HEK293 (cell line): ENCODE results near the gene LGI2.

Experiments used
- CTCF ChIA-PET: fragments of 350-600 bp; formaldehyde crosslinking; extraction: SDS; loops from one replicate; lab custom pipeline; 2021; ENCODE audit warnings: antibody characterized with exemption; lab: Yijun Ruan, JAX
- POLR2A ChIA-PET: fragments of 300-600 bp; formaldehyde crosslinking; extraction: SDS; loops from one replicate; lab custom pipeline; 2020; ENCODE audit warnings: antibody characterized with exemption, inconsistent platforms; lab: Yijun Ruan, JAX
- H3K27ac ChIP-seq: fragments of 200-500 bp; sonication (Bioruptor generic); 2 replicates; pipeline ENCODE4 v1.5.1; 2014; ENCODE audit warnings: low read depth, low read length, control low read depth, inconsistent platforms; ENCODE audit errors: extremely low read depth
- H3K36me3 ChIP-seq, 2 experiments: fragments of 200-500 bp in 1 of 2; sonication (Bioruptor generic) in 1 of 2; 1 replicate in 1 of 2; 2 replicates in 1 of 2; pipeline ENCODE4 v1.5.1; 2014 to 2017; ENCODE audit warnings: inconsistent platforms in 2 of 2, low read length in 2 of 2; ENCODE audit not compliant: control insufficient read depth in 2 of 2, insufficient read depth in 1 of 2
- H3K4me1 ChIP-seq: fragments of 200-500 bp; sonication (Bioruptor generic); 2 replicates; pipeline ENCODE4 v1.5.1; 2014; ENCODE audit warnings: mild to moderate bottlenecking, low read length, inconsistent platforms; ENCODE audit not compliant: control insufficient read depth, insufficient read depth
- H3K4me3 ChIP-seq: 2 replicates; pipeline ENCODE4 v1.5.1; 2011; ENCODE audit warnings: low read depth, mild to moderate bottlenecking, control low read depth, low read length, moderate library complexity
- H3K9me3 ChIP-seq: fragments of 200-500 bp; sonication (Bioruptor generic); 2 replicates; pipeline ENCODE4 v1.5.1; 2014; ENCODE audit warnings: low read depth, low read length, inconsistent platforms; ENCODE audit not compliant: control insufficient read depth, insufficient read depth
- KLF9 ChIP-seq: fragments of 450-650 bp; formaldehyde crosslinking; IDR thresholded peaks from 2 replicates; pipeline ENCODE4 v1.5.1; 2016; ENCODE audit warnings: missing biosample characterization, missing genetic modification characterization, low read depth
- SETDB1 ChIP-seq: IDR thresholded peaks from one replicate; pipeline ENCODE4 v1.6.1; 2017; ENCODE audit warnings: mild to moderate bottlenecking, low read length, moderate library complexity, mixed read lengths; ENCODE audit not compliant: insufficient read length
- WT1 ChIP-seq: fragments of 450-650 bp; formaldehyde crosslinking; IDR thresholded peaks from 2 replicates; pipeline ENCODE4 v1.5.1; 2016; ENCODE audit warnings: missing biosample characterization, missing genetic modification characterization
- ZFP3 ChIP-seq: fragments of 450-650 bp; formaldehyde crosslinking; IDR thresholded peaks from 2 replicates; pipeline ENCODE4 v1.5.1; 2016; ENCODE audit warnings: low read depth, missing biosample characterization, missing genetic modification characterization
- ZNF114 ChIP-seq: fragments of 450-650 bp; formaldehyde crosslinking; IDR thresholded peaks from 2 replicates; pipeline ENCODE4 v1.5.0; 2017; ENCODE audit warnings: missing biosample characterization, missing genetic modification characterization
- ZNF335 ChIP-seq: fragments of 450-650 bp; formaldehyde crosslinking; conservative IDR thresholded peaks from 2 replicates; pipeline ENCODE4 v1.5.1; 2016; ENCODE audit warnings: missing biosample characterization, missing genetic modification characterization
- ZNF350 ChIP-seq: fragments of 450-650 bp; formaldehyde crosslinking; IDR thresholded peaks from 2 replicates; pipeline ENCODE4 v1.5.0; 2017; ENCODE audit warnings: missing biosample characterization, mild to moderate bottlenecking, missing genetic modification characterization
- ZNF514 ChIP-seq: fragments of 450-650 bp; formaldehyde crosslinking; IDR thresholded peaks from 2 replicates; pipeline ENCODE4 v1.5.1; 2016; ENCODE audit warnings: missing biosample characterization, missing genetic modification characterization
- ZNF561 ChIP-seq: fragments of 450-650 bp; IDR thresholded peaks from 2 replicates; pipeline ENCODE4 v1.5.1; 2018; ENCODE audit warnings: missing biosample characterization, missing genetic modification characterization, borderline replicate concordance
- ZNF654 ChIP-seq: fragments of 450-650 bp; formaldehyde crosslinking; IDR thresholded peaks from 2 replicates; pipeline ENCODE4 v1.5.1; 2016; ENCODE audit warnings: low read depth, missing biosample characterization, missing genetic modification characterization
- ZNF677 ChIP-seq: fragments of 450-650 bp; IDR thresholded peaks from 2 replicates; pipeline ENCODE4 v1.5.0; 2018; ENCODE audit warnings: missing biosample characterization, mild to moderate bottlenecking, missing genetic modification characterization, moderate library complexity
- ZNF791 ChIP-seq: fragments of 450-650 bp; formaldehyde crosslinking; IDR thresholded peaks from 2 replicates; pipeline ENCODE4 v1.5.1; 2016; ENCODE audit warnings: missing biosample characterization, missing genetic modification characterization
- ZSCAN16 ChIP-seq: fragments of 450-650 bp; formaldehyde crosslinking; IDR thresholded peaks from 2 replicates; pipeline ENCODE4 v1.5.1; 2016; ENCODE audit warnings: missing biosample characterization, missing genetic modification characterization
- ZSCAN23 ChIP-seq: fragments of 450-650 bp; formaldehyde crosslinking; IDR thresholded peaks from 2 replicates; pipeline ENCODE4 v1.5.1; 2016; ENCODE audit warnings: missing biosample characterization, missing genetic modification characterization
- TF ChIP-seq, protein P1 (sequence below): fragments of 450-650 bp; formaldehyde crosslinking; IDR thresholded peaks from 2 replicates; pipeline ENCODE4 v1.5.1; 2017; ENCODE audit warnings: missing biosample characterization, mild to moderate bottlenecking, missing genetic modification characterization, moderate library complexity
- TF ChIP-seq, protein P2 (sequence below): fragments of 450-650 bp; formaldehyde crosslinking; IDR thresholded peaks from 2 replicates; pipeline ENCODE4 v1.5.1; 2016; ENCODE audit warnings: missing biosample characterization, missing genetic modification characterization
- TF ChIP-seq, protein P3 (sequence below): fragments of 450-650 bp; formaldehyde crosslinking; IDR thresholded peaks from 2 replicates; pipeline ENCODE4 v1.5.1; 2017; ENCODE audit warnings: missing biosample characterization, missing genetic modification characterization
- TF ChIP-seq, protein P4 (sequence below): fragments of 450-650 bp; formaldehyde crosslinking; IDR thresholded peaks from 2 replicates; pipeline ENCODE4 v1.5.1; 2016; ENCODE audit warnings: missing biosample characterization, missing genetic modification characterization
- TF ChIP-seq, protein P5 (sequence below): fragments of 450-650 bp; formaldehyde crosslinking; IDR thresholded peaks from 2 replicates; pipeline ENCODE4 v1.5.1; 2016; ENCODE audit warnings: missing biosample characterization, missing genetic modification characterization

LGI2 gene

DNA sequence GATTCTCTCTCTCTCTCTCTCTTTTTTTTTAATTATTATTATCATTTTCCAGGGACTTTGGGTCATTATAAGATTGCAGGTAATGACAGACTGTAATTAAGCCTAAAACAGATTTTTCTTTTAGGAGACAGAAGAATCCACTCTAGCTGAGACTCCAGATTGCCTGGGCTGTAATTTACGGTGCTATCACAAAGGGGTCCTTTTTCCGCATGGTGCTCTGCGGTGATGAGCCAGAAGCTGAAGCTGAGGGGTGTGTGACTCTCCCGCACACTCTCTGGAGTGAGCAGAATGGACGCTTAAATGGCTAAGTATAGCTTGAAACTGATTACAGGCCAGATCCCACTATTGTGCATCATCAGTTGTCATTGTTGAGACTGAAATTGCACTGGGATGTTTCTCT is 50.0 kb downstream of the LGI2 start (continued):
- TF ChIP-seq, protein P1, sequence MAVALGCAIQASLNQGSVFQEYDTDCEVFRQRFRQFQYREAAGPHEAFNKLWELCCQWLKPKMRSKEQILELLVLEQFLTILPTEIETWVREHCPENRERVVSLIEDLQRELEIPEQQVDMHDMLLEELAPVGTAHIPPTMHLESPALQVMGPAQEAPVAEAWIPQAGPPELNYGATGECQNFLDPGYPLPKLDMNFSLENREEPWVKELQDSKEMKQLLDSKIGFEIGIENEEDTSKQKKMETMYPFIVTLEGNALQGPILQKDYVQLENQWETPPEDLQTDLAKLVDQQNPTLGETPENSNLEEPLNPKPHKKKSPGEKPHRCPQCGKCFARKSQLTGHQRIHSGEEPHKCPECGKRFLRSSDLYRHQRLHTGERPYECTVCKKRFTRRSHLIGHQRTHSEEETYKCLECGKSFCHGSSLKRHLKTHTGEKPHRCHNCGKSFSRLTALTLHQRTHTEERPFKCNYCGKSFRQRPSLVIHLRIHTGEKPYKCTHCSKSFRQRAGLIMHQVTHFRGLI (tag by site-specific recombination): no peak
- TF ChIP-seq, all 188 proteins: peak for 0

DNA sequence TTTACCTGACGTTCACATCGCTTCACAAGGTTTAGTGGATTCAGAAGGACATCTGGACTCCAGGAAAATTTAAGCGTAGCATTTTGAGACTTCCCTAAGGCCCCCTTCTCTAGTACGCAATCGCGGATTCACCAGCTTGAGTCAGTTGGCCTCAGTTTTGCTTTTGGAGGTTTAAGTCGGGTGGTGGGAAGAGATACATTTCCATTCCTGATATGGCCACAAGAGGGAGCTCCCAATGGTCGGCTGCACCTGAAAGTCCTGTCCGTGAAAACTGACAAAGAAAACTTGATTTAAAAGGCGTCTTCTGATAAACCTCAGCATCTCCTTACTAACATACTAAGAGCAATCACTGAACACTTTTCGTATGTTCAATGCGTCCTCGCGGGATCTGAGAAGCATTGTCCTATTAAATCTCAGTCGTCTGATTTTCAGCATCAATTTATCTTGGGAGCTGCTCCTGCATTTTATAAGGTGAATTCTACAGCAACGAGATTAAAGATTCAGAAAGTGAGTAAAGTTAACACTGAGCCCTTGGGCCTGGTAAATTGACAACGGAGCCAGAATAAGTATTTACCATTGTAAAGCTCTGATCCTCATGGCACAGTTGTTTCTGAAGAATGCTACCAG is 50.6 kb downstream of the LGI2 start:
- POLR2A ChIA-PET: no interaction called here
- H3K4me1 ChIP-seq: no peaks in the 10 kb centered on the region
- no peak overlapping the region for H3K27ac ChIP-seq
- H3K9me3 ChIP-seq: no peaks in the 10 kb centered on the region
- H3K4me3 ChIP-seq: no peak overlapping the region
- TF ChIP-seq, protein P2, sequence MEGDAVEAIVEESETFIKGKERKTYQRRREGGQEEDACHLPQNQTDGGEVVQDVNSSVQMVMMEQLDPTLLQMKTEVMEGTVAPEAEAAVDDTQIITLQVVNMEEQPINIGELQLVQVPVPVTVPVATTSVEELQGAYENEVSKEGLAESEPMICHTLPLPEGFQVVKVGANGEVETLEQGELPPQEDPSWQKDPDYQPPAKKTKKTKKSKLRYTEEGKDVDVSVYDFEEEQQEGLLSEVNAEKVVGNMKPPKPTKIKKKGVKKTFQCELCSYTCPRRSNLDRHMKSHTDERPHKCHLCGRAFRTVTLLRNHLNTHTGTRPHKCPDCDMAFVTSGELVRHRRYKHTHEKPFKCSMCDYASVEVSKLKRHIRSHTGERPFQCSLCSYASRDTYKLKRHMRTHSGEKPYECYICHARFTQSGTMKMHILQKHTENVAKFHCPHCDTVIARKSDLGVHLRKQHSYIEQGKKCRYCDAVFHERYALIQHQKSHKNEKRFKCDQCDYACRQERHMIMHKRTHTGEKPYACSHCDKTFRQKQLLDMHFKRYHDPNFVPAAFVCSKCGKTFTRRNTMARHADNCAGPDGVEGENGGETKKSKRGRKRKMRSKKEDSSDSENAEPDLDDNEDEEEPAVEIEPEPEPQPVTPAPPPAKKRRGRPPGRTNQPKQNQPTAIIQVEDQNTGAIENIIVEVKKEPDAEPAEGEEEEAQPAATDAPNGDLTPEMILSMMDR (tag by site-specific recombination): peak; percentile 42; the same call in 1 of the 2 replicates
- TF ChIP-seq, protein P3, sequence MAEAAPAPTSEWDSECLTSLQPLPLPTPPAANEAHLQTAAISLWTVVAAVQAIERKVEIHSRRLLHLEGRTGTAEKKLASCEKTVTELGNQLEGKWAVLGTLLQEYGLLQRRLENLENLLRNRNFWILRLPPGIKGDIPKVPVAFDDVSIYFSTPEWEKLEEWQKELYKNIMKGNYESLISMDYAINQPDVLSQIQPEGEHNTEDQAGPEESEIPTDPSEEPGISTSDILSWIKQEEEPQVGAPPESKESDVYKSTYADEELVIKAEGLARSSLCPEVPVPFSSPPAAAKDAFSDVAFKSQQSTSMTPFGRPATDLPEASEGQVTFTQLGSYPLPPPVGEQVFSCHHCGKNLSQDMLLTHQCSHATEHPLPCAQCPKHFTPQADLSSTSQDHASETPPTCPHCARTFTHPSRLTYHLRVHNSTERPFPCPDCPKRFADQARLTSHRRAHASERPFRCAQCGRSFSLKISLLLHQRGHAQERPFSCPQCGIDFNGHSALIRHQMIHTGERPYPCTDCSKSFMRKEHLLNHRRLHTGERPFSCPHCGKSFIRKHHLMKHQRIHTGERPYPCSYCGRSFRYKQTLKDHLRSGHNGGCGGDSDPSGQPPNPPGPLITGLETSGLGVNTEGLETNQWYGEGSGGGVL (tag by site-specific recombination): no peak
- TF ChIP-seq, protein P4, sequence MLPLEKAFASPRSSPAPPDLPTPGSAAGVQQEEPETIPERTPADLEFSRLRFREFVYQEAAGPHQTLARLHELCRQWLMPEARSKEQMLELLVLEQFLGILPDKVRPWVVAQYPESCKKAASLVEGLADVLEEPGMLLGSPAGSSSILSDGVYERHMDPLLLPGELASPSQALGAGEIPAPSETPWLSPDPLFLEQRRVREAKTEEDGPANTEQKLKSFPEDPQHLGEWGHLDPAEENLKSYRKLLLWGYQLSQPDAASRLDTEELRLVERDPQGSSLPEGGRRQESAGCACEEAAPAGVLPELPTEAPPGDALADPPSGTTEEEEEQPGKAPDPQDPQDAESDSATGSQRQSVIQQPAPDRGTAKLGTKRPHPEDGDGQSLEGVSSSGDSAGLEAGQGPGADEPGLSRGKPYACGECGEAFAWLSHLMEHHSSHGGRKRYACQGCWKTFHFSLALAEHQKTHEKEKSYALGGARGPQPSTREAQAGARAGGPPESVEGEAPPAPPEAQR (tag by site-specific recombination): no peak
- TF ChIP-seq ZNF561 (tag by site-specific recombination): no peak
- TF ChIP-seq ZNF654: peak; percentile 28; the same call in 1 of the 2 replicates
- no peak for TF ChIP-seq ZNF677 (tag by site-specific recombination)
- CTCF ChIA-PET: interaction anchor here (0.5 to 1.9 kb wide), 22 partner anchors 10 to 503 kb away, joined by 3 to 22 read pairs (median 4); no protein-coding TSS in a partner anchor
- no peaks in the 10 kb centered on the region for H3K36me3 ChIP-seq

DNA sequence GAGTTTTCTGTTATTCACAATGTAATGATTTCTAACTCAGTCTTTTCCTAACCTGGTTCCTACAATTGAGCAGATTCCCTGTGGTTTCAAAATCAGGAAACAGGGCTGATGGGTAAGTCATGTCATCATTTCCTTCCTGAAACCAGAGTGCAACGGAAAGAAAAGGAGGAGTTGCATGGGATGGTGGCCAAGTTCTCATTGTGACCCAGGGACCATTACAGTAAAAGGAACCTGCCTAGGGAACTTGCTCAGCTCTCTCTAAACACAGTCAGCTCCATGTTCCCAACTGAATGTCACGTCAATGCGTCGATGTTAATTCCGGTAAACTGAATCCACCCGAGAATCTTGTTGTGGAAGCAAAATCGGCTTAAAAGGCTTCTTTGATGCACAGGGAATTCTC is 51.2 kb downstream of the LGI2 start:
- H3K4me1 ChIP-seq: no peaks in the 10 kb centered on the region
- H3K4me3 ChIP-seq: no peak overlapping the region
- no peaks in the 10 kb centered on the region for H3K36me3 ChIP-seq
- POLR2A ChIA-PET: no interaction called here
- H3K9me3 ChIP-seq: no peaks in the 10 kb centered on the region
- CTCF ChIA-PET: interaction anchor here (0.6 to 1.9 kb wide), 15 partner anchors 10 to 388 kb away, joined by 3 to 22 read pairs (median 4); no protein-coding TSS in a partner anchor
- H3K27ac ChIP-seq: no peak overlapping the region
- TF ChIP-seq ZNF791 (tag by site-specific recombination) (no peak), SETDB1 (no peak), ZNF350 (tag by site-specific recombination) (no peak), ZNF654 (no peak), KLF9 (tag by site-specific recombination) (no peak), WT1 (tag by site-specific recombination) (no peak), ZNF335 (tag by site-specific recombination) (no peak), ZNF514 (tag by site-specific recombination) (no peak), ZSCAN16 (no peak), ZFP3 (tag by site-specific recombination) (no peak), ZSCAN23 (no peak), ZNF114 (no peak)
- TF ChIP-seq, protein P3 (tag by site-specific recombination): no peak
- TF ChIP-seq, protein P5, sequence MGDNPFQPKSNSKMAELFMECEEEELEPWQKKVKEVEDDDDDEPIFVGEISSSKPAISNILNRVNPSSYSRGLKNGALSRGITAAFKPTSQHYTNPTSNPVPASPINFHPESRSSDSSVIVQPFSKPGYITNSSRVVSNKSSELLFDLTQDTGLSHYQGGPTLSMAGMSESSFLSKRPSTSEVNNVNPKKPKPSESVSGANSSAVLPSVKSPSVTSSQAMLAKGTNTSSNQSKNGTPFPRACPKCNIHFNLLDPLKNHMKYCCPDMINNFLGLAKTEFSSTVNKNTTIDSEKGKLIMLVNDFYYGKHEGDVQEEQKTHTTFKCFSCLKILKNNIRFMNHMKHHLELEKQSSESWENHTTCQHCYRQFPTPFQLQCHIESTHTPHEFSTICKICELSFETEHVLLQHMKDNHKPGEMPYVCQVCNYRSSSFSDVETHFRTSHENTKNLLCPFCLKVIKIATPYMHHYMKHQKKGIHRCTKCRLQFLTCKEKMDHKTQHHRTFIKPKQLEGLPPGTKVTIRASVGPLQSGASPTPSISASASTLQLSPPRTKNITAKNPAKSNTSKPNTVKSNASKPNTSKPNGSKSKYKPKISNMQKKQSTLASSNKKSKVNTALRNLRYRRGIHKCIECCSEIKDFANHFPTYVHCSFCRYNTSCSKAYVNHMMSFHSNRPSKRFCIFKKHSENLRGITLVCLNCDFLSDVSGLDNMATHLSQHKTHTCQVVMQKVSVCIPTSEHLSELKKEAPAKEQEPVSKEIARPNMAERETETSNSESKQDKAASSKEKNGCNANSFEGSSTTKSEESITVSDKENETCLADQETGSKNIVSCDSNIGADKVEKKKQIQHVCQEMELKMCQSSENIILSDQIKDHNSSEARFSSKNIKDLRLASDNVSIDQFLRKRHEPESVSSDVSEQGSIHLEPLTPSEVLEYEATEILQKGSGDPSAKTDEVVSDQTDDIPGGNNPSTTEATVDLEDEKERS: no peak
